Activated CD8-positive, alpha-beta memory T cell treated with anti-CD3 and anti-CD28 coated beads, Interleukin-2, amount 50 U/mL, for 24 hours (primary cell): ENCODE results near the gene L3MBTL4.

ENCODE experiments used
- DNase-seq: peaks from one replicate; pipeline ENCODE4 v3.0.0-alpha.2; 2020; ENCODE audit errors: extremely low read depth

Gene L3MBTL4

DNA sequence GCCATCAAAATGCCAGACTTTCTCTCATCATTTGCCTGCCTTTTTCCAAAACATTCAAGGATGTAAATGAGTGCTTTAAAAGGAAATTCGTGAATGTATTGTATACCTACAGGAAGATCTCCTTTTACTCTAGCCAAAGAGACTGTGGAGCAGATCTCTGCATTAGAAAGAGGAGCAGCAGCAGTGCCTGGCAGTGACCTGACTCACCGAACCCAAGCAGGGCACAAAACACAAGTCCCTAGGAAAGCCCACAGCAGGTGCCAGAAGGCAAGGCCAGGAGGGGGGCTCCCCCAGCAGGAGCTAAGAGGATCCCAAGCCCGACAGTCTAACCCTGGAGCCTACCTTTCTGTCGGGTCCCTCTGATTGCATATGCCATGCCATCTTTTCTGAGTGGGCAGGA lies 47.9 kb downstream of the L3MBTL4 start:
- DNase-seq, result no peak

- no peak for DNase-seq
Measured at GRCh38 chr18:6365385-6365784, 49.3 kb downstream of the L3MBTL4 start.

DNA sequence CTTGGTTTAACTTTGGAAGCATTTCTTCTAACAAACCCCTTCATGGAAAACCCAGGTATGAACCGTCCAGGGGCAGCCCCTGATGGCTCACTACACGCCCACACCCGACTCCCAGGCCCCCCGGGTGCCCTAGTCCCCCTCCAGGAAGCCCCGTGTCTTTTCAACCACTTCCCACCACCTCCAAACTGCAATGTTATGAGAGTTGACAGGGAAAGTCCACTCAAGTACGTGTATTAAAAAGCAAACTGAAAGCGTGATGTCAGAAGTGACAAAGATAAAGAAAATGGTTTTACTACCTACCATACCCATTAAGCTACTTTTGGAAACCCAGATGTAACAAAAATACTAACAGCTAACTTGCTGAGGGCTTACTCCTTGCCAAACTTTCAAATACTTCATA lies 51.5 kb downstream of the L3MBTL4 start:
- no peak for DNase-seq

DNA sequence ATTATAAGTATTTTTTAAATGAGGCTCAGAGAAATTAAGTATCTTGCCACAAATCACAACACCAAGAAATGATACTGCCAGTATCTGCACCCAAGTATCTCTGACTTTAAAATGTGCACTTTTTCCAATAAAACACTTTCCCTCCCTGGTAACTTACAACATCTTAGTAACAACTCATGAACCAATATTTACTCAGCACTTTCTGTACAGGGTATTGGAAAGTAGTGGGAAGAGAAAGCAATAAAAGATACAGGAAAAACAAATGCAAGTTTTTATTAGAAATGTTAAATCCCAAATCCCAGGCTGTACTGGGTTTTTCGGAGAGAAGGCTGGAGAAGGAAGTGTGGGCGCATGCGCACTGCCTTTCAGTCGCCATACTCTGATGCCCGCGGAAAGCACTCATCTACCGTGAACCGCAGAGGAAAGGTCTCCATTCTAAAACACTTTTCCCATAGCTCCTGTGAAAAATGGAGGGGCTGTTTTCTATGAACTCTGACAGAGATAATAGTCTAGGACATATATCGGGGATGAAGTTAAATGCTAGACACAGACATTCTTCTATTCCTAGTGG lies 52.1 kb downstream of the L3MBTL4 start:
- no peak for DNase-seq

DNA sequence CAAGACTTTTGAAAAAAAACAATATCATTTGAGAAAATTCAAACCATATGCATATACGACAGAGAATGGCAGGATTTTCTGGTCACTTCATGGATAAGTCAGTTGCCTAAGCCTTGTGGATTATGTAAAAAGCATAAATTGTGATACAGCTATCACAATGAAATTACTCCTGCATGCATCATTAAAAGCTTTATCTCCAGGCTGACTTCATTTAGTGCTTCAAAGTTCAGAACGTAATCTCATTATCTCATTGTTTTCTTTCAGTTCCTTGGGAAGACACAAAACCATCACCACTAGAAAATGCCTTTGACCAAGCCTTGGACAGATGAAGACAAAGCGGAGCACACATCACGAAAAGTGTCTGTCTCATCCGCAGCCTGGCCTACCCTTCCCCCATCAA lies 57.0 kb downstream of the L3MBTL4 start:
- DNase-seq, result no peak

GRCh38 chr18:6355789-6356589 lies 58.7 kb downstream of the L3MBTL4 start:
- DNase-seq, result no peak

- DNase-seq, result no peak
Measured at GRCh38 chr18:6352275-6352674, 62.4 kb downstream of the L3MBTL4 start.

DNA sequence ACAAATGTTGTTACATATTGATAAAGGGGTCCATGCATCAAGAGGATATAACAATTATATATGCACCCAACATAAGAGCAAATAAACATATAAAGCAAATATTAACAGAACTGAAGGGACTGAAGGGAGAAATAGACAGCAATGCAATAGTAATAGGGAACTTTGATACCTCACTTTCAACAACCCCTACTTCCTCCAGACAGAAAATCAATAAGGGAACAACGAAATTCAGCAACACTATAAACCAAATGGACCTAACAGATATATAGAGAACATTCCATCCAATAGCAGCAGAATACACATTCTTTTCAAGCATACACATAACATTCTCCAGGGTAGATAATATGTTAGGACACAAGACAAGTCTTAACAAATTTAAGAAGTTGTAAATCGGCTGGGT lies 71.7 kb downstream of the L3MBTL4 start:
- DNase-seq, result no peak

- no peak for DNase-seq
Measured at GRCh38 chr18:6341709-6342108, 73.0 kb downstream of the L3MBTL4 start.

DNA sequence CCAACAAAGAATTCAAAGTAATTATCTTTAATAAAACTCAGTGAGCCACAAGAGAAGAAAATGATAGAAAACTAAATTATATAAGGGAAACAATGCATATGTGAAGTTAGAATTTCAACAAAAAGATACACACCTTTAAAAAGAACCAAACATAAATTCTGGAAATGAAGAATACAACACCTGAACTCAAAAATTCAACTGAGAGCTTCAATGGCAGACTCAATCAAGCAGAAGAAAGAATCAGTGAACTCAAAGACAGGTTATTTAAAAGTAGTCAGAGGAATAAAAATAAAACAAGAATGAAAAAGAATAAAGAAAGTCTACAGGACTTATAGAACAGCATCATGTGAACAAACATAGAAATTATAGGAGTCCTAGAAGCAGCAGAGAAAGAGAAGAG lies 73.4 kb downstream of the L3MBTL4 start:
- no peak for DNase-seq

GRCh38 chr18:6340121-6340520 lies 74.6 kb downstream of the L3MBTL4 start:
- no peak for DNase-seq

DNA sequence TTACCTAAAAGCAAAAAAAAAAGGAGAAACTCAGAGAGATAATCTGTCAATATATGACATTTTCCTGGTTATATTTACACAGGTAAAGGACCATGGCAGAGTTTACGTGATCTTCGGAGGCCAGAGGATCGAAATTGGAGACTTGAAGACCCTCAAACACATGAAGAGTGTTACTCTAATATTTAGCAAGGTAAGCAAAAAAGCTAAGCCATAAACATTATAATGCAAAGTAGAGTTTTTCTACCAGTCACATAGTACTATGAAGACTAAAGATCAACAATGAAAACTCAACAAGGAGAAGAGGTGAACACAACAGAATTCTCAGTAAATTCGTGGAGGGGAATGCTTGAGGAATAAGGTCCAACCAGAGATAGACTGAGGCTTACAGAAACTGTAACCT lies 78.5 kb downstream of the L3MBTL4 start:
- no peak for DNase-seq

DNA sequence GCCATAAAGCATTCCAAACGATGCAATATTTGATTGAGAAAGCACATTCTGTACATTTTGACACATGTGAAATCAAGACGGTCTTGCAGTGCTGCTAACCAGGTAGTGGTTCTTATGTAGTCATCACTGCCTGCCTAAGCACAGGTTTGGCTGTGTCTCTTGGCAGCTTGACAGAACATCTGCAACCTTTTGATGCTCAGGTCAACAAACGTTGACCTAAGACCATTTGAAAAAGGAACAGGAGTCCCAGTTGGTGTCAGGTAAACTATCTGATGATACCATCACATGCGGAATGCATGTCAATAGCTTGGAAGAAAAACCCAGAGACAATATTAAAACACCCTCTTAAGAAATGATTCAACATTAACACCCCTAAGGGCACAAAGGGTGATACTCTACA lies 80.7 kb downstream of the L3MBTL4 start:
- no peak for DNase-seq

- DNase-seq, result no peak
Measured at GRCh38 chr18:6331872-6332271, 82.8 kb downstream of the L3MBTL4 start.

- no peak for DNase-seq
Measured at GRCh38 chr18:6330786-6331185, 83.9 kb downstream of the L3MBTL4 start.

DNA sequence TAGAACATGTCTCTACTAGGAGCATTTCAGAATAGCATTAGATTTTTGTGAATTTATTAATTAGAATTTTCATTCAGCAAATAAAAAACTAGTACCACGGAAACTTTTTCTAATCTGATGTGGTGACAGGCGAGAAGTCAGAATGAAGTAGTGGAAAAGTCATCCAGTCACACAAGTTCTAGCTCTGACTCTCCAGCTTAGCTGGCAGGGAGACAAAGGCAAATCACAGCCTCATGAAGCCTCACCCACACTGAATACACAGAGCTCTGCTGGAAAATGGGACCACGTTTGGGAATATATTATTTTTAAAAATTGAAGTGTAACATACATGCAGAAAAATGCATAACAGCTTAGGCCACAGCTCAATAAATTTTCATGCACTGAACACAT lies 86.1 kb downstream of the L3MBTL4 start:
- DNase-seq, result no peak

DNA sequence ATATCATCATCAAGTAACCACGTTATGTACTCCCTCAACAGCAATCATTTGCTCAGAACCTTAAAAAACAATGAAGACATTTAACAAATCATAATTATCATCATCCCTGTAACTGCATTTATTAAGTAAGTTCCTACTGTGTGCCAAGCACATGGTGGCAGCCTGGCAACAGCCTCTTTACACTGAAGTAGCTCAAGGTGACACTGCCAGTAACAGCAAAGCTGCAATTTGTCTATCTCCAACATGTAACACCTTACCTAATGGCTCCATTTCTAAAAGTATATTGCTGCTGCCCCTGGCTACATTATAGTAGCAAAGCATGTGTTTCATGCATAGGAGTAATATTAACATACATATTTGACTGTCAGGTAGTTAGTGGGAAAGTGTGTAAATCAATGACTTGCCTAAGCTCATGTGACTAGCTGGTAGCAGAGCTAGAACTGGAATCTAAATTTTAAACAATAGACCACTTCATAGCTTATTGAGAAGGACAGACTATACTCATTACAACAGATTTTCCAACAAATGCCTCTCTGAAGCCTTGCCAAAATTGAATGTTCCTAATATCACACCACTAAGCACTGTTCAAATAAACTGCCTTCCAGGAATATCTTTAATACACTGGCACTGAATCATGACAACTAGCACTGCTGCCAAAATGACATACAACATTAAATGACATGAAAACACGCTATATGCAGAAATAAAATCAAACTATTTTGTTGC lies 86.7 kb downstream of the L3MBTL4 start:
- no peak for DNase-seq

- DNase-seq, result no peak
Measured at GRCh38 chr18:6327485-6327884, 87.2 kb downstream of the L3MBTL4 start.

- DNase-seq, result no peak
Measured at GRCh38 chr18:6326566-6326965, 88.1 kb downstream of the L3MBTL4 start.

DNA sequence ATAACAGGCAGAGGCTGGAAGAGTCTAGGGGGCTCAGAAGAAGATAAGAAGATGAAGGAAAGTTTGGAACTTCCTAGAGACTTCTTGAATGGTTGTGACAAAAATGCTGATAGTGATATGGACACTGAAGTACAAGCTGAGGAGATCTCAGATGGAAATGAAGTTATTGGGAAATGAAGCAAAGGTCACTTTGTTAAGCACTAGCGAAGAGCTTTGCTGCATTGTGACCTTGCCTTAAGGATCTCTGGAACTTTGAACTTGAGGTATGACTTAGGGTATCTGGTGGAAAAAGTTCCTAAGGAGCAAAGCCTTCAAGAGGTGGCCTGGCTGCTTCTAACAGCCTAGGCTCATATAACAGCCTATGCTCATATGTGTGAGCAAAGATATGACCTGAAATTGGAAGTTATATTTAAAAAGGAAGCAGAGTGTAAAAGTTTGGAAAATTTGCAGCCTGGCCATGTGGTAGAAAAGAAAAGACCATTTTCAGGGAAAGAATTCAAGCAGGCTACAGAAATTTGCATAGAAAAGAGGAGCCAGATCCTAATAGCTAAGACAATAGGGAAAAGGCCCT lies 91.3 kb downstream of the L3MBTL4 start:
- no peak for DNase-seq

DNA sequence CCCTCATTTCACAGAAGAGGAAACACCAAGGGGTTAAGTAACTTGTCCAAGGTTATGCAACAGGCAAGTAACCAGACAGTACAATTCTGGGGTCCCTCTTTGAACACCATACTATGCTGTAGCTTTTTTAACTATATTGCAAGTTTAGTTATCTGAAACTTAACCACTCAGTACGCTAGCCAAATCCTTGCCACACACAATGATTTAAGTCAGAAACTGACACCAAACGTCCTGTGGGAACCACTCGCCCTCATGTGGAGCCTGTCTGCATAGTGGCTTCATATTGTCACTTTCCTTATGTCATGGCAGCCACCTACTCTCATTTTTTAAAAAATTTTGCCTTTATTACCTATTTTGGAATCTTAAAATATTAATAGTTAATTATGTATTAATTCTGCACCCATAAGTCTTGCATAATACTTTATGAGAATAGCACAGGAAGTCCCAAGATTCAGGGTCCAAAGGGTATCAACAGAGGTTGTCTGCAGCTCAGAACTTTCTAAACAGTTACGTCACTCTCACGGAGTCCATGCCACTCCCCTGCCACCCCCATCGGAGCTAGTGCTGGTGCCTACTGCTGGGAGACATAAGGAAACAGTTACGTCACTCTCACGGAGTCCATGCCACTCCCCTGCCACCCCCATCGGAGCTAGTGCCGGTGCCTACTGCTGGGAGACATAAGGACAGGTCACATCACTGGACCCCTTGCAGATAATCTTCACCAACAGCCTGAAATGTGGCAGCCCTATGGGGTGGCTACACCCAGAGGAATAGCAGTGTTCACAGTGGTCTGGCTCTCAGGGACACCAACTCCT lies 99.0 kb downstream of the L3MBTL4 start:
- DNase-seq, result no peak

DNA sequence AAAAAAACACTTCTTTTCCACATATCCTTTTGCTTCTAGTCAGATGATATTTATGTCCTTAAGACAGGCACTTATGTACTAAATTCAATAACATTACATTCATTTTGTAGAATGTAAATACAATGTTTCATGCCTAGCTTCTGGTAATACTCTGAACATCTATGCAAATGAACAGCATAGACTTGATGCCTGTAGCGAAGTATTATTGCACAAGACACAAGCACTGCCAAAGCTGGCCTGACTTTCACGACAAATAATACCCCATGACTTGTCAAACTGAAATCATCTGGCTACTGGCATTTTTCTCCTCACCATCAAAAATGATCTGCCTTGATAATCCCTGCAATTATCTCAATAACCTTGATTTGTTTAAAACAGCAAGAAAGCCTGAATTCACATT lies 101.3 kb downstream of the L3MBTL4 start:
- DNase-seq, result no peak
